CD4-positive, CD25-positive, alpha-beta regulatory T cell (primary cell): ENCODE data around the gene EVPLL. TPM values are rescaled to one million over a fixed set of nuclear protein-coding genes. Genes with fewer than 3 reads are reported as not detected.
A peak's percentile ranks its signal among the peaks of the same experiment; 100 is the strongest.

Experiments used
- ATAC-seq, 2 donors: fragments of 150-1000 bp; cut with Tn5 transposase; one replicate each; pipeline ENCODE4 v1.10.0; 2021; ENCODE audit warnings: low read depth in 2 of 2, moderate number of reproducible peaks in 2 of 2, moderate library complexity in 1 of 2
- DNase-seq, 3 donors: peaks; one replicate each; pipeline versions ENCODE4 v3.0.0 to v3.0.0-alpha.2; 2012 to 2022; ENCODE audit warnings: mixed read lengths in 1 of 3
- H3K27ac ChIP-seq: one replicate; pipeline ENCODE4 v1.7.0; 2013; ENCODE audit warnings: mild to moderate bottlenecking, low read length; ENCODE audit not compliant: insufficient read depth, poor library complexity, severe bottlenecking
- H3K27me3 ChIP-seq: one replicate; pipeline ENCODE4 v1.7.0; 2013; ENCODE audit warnings: low read length; ENCODE audit not compliant: control insufficient read depth, insufficient read depth
- H3K36me3 ChIP-seq: one replicate; pipeline ENCODE4 v1.7.0; 2013; ENCODE audit warnings: mild to moderate bottlenecking, low read length, moderate library complexity; ENCODE audit not compliant: control insufficient read depth, insufficient read depth
- H3K4me1 ChIP-seq: 2 replicates; pipeline ENCODE4 v1.7.0; 2013; ENCODE audit warnings: mild to moderate bottlenecking, low read length; ENCODE audit not compliant: insufficient read depth, control insufficient read depth, poor library complexity, severe bottlenecking
- H3K4me3 ChIP-seq: one replicate; pipeline ENCODE4 v1.7.0; 2013; ENCODE audit warnings: low read depth, mild to moderate bottlenecking, low read length, moderate library complexity
- H3K9me3 ChIP-seq, 2 experiments: 1 replicate in 1 of 2; 2 replicates in 1 of 2; pipeline ENCODE4 v1.7.0; 2013; ENCODE audit warnings: low read length in 2 of 2, mild to moderate bottlenecking in 1 of 2, moderate library complexity in 1 of 2; ENCODE audit not compliant: control insufficient read depth in 2 of 2
- H3K27ac Mint-ChIP-seq, 3 donors: one replicate each; pipeline ENCODE4 v1.8.0; 2020 to 2022; ENCODE audit warnings: mild to moderate bottlenecking in 3 of 3, mixed read lengths in 3 of 3, moderate library complexity in 2 of 3
- H3K27me3 Mint-ChIP-seq: one replicate; pipeline ENCODE4 v1.8.0; 2022; ENCODE audit warnings: mild to moderate bottlenecking, mixed read lengths
- H3K36me3 Mint-ChIP-seq: one replicate; pipeline ENCODE4 v1.8.0; 2020; ENCODE audit warnings: mixed read lengths
- H3K4me1 Mint-ChIP-seq, 4 donors: one replicate each; pipeline ENCODE4 v1.8.0; 2020 to 2022; ENCODE audit warnings: mixed read lengths in 4 of 4, mild to moderate bottlenecking in 1 of 4
- H3K4me3 Mint-ChIP-seq, 4 donors: one replicate each; pipeline ENCODE4 v1.8.0; 2020 to 2022; ENCODE audit warnings: mild to moderate bottlenecking in 4 of 4, mixed read lengths in 4 of 4, moderate library complexity in 3 of 4
- H3K9me3 Mint-ChIP-seq, 7 donors: one replicate each; pipeline ENCODE4 v1.8.0; 2020 to 2022; ENCODE audit warnings: mixed read lengths in 7 of 7, mild to moderate bottlenecking in 3 of 7, moderate library complexity in 2 of 7
- polyA plus RNA-seq, 4 donors: library from polyadenylated mRNA; unstranded; fragments of 300-500 nt; fragmentation: Illumina TruSeq; gene quantifications; one replicate each; pipeline ENCODE4 v1.2.3, GENCODE V29; 2021
- total RNA-seq: library from RNA; stranded (reverse); gene quantifications from one replicate; pipeline ENCODE4 v1.2.3, GENCODE V29; 2022

EVPLL gene
- total and polyA plus RNA-seq, 5 donors from 2014 or later: 0.25 TPM; not detected in 4

- Histone ChIP-seq H3K27me3 (no peaks in the 10 kb centered on the region), H3K36me3 (peaks cover 22% of the 10 kb centered on the region), H3K9me3 (no peaks in the 10 kb centered on the region), H3K27ac (no peak overlapping the region), H3K4me1 (no peaks in the 10 kb centered on the region), H3K4me3 (no peak overlapping the region)
- Mint-ChIP-seq H3K27me3 (no peaks in the 10 kb centered on the region), H3K36me3 (peaks cover 18% of the 10 kb centered on the region), H3K4me3 (no peak overlapping the region), H3K27ac (no peak overlapping the region), H3K4me1 (no peaks in the 10 kb centered on the region), H3K9me3 (no peaks in the 10 kb centered on the region)
- DNase-seq: no peak
- no peak for ATAC-seq
These were observed 24.0 kb upstream of the EVPLL start for GRCh38 chr17:18353541-18353940.

GRCh38 chr17:18356624-18357023 lies 21.0 kb upstream of the EVPLL start:
- peaks cover 18% of the 10 kb centered on the region for H3K36me3 Mint-ChIP-seq
- Histone ChIP-seq H3K9me3 (no peaks in the 10 kb centered on the region), H3K36me3 (peaks cover 16% of the 10 kb centered on the region), H3K4me3 (no peak overlapping the region), H3K27me3 (no peaks in the 10 kb centered on the region), H3K27ac (no peak overlapping the region), H3K4me1 (no peaks in the 10 kb centered on the region)
- peak overlapping the region in 1 of 4 donors; percentile 15 for H3K4me3 Mint-ChIP-seq
- no peaks in the 10 kb centered on the region for H3K9me3 Mint-ChIP-seq
- no peaks in the 10 kb centered on the region for H3K27me3 Mint-ChIP-seq
- DNase-seq (no peak), ATAC-seq (no peak)
- H3K4me1 Mint-ChIP-seq: peaks cover 0 to 8% (median 3%) of the 10 kb centered on the region in 4 donors
- H3K27ac Mint-ChIP-seq: peak overlapping the region in 1 of 3 donors; percentile 44

DNA sequence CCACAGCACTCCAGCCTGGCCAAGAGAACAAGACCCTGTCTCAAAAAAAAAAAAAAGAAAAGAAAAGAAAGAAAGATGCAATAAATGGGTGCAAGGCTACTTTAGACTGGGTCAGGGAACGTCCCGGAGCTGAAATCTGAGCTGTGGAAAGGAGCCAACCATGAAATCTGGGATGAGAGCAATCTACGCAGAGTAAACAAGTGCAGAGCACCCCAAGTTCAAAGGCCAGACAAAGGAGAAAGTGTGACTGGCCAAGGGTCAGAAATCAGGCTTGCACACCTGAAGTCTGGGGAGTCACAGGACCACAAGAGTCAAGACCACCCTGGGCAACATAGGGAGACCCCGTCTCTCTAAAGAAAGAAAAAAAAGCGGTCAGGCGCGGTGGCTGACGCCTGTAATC lies 17.1 kb upstream of the EVPLL start:
- H3K36me3 Mint-ChIP-seq: peaks cover 2% of the 10 kb centered on the region
- DNase-seq: no peak
- no peaks in the 10 kb centered on the region for H3K9me3 ChIP-seq
- no peak overlapping the region for H3K27ac ChIP-seq
- peak overlapping the region in 1 of 4 donors; percentile 40 for H3K4me3 Mint-ChIP-seq
- no peak for ATAC-seq
- peaks cover 17% of the 10 kb centered on the region for H3K4me1 ChIP-seq
- H3K27me3 Mint-ChIP-seq: no peaks in the 10 kb centered on the region
- H3K9me3 Mint-ChIP-seq: no peaks in the 10 kb centered on the region
- peaks cover 0 to 23% (median 12%) of the 10 kb centered on the region in 4 donors for H3K4me1 Mint-ChIP-seq
- H3K27ac Mint-ChIP-seq: peak overlapping the region in 2 of 3 donors; percentile 46 to 77
- H3K27me3 ChIP-seq: no peaks in the 10 kb centered on the region
- H3K4me3 ChIP-seq: no peak overlapping the region
- H3K36me3 ChIP-seq: no peaks in the 10 kb centered on the region

- H3K27ac ChIP-seq: peak overlapping the region; percentile 63
- peaks cover 17% of the 10 kb centered on the region for H3K4me1 ChIP-seq
- peak overlapping the region; percentile 82 for H3K4me3 ChIP-seq
- H3K27me3 ChIP-seq: no peaks in the 10 kb centered on the region
- Mint-ChIP-seq H3K9me3 (no peaks in the 10 kb centered on the region), H3K4me1 (peaks cover 0 to 23% (median 12%) of the 10 kb centered on the region in 4 donors), H3K27me3 (no peaks in the 10 kb centered on the region), H3K27ac (peak overlapping the region in 2 of 3 donors; percentile 60 to 92), H3K4me3 (peak overlapping the region; percentile 87 to 97 (median 92)), H3K36me3 (no peaks in the 10 kb centered on the region)
- DNase-seq (no peak), ATAC-seq (no peak)
- no peaks in the 10 kb centered on the region for H3K9me3 ChIP-seq
- no peaks in the 10 kb centered on the region for H3K36me3 ChIP-seq
These were observed 15.5 kb upstream of the EVPLL start for GRCh38 chr17:18361837-18362697.

- Mint-ChIP-seq H3K9me3 (no peaks in the 10 kb centered on the region), H3K36me3 (no peaks in the 10 kb centered on the region), H3K27me3 (no peaks in the 10 kb centered on the region), H3K27ac (peak overlapping the region in 2 of 3 donors; percentile 60 to 92), H3K4me1 (peaks cover 0 to 23% (median 12%) of the 10 kb centered on the region in 4 donors), H3K4me3 (peak overlapping the region; percentile 87 to 97 (median 92))
- ATAC-seq (no peak), DNase-seq (peak in 1 of 3 donors; percentile 44)
- Histone ChIP-seq H3K9me3 (no peaks in the 10 kb centered on the region), H3K36me3 (no peaks in the 10 kb centered on the region), H3K27me3 (no peaks in the 10 kb centered on the region), H3K27ac (peak overlapping the region; percentile 63), H3K4me1 (peaks cover 17% of the 10 kb centered on the region), H3K4me3 (peak overlapping the region; percentile 82)
These were observed 14.9 kb upstream of the EVPLL start for GRCh38 chr17:18362698-18363100.

DNA sequence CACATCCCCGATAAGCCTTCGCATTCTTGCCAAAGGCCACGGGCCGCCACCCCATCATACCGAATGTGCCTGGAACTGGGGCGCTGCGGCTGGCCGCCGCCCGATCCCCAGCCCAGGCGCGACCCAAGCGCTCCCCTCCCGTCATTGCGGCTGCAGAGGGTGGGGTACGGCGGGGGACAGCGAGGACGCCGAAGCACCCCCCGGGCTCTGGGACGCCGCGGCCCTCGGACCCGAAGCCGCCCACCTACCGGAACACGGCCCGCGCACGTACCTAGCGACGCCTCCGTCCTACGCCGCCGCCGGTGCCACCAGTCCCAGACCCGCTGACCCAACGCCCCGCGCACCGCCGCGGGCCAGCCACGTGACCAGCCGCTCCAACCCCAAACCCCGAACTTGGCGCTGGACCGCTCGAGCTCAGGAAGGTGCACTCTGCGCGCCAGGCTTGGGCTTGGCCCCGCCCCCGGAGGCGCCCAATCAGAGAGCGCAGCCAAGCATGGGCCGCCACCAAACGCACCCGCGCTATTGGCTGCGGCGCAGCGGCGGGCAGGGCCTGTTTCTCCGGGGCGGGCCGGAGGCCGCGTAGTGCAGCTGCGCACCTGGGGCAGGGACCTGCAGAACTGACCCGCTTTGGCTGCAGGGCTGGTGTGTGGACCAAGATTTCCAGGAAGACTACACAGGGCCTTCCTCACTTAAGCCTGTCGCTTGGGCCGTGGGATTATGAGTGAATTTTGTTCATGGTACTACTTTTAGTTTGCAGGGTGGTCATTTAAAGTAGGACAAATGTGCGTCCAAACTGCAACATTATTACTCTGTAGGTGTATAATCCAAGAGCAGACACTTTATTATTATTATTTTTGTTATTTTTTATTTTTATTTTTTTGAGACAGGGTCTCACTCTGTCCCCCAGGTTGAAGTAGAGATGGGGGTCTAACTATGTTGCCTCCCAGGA lies 14.2 kb upstream of the EVPLL start, which contains the start of gene SHMT1:
Gene SHMT1, minus strand, starts transcription at position 450 of the 949 bp plus-strand sequence. CDS start 7,569 bp downstream, outside the sequence.
- Mint-ChIP-seq H3K36me3 (no peaks in the 10 kb centered on the region), H3K4me3 (peak within 1 kb of the TSS; percentile 87 to 97 (median 92))

GRCh38 chr17:18364166-18364565 lies 13.4 kb upstream of the EVPLL start:
- no peaks in the 10 kb centered on the region for H3K36me3 ChIP-seq
- H3K9me3 ChIP-seq: no peaks in the 10 kb centered on the region
- no peak overlapping the region for H3K4me3 Mint-ChIP-seq
- H3K27me3 ChIP-seq: no peaks in the 10 kb centered on the region
- H3K27ac Mint-ChIP-seq: no peak overlapping the region
- no peaks in the 10 kb centered on the region for H3K27me3 Mint-ChIP-seq
- H3K36me3 Mint-ChIP-seq: no peaks in the 10 kb centered on the region
- no peaks in the 10 kb centered on the region for H3K9me3 Mint-ChIP-seq
- H3K27ac ChIP-seq: no peak overlapping the region
- peaks cover 17% of the 10 kb centered on the region for H3K4me1 ChIP-seq
- DNase-seq: no peak
- no peak for ATAC-seq
- H3K4me3 ChIP-seq: no peak overlapping the region
- peaks cover 0 to 23% (median 12%) of the 10 kb centered on the region in 4 donors for H3K4me1 Mint-ChIP-seq

More for the DNA sequence above, 14.2 kb upstream of the EVPLL start, which contains the start of gene SHMT1:
- Histone ChIP-seq H3K9me3 (no peaks in the 10 kb centered on the region), H3K4me3 (peak within 1 kb of the TSS; percentile 82), H3K4me1 (peaks cover 17% of the 10 kb centered on the region), H3K36me3 (no peaks in the 10 kb centered on the region), H3K27ac (peak within 1 kb of the TSS; percentile 63), H3K27me3 (no peaks in the 10 kb centered on the region)
- DNase-seq (peak; percentile 88 to 95 (median 90)), ATAC-seq (peak; percentile 100)
- peaks cover 0 to 23% (median 12%) of the 10 kb centered on the region in 4 donors for H3K4me1 Mint-ChIP-seq
- H3K9me3 Mint-ChIP-seq: no peaks in the 10 kb centered on the region
- peak within 1 kb of the TSS; percentile 43 to 95 (median 86) for H3K27ac Mint-ChIP-seq
- no peaks in the 10 kb centered on the region for H3K27me3 Mint-ChIP-seq
